BJ (cell line): ENCODE data around the gene ATP5PB. TPM values are rescaled to one million over a fixed set of nuclear protein-coding genes. Genes with fewer than 3 reads are reported as not detected.

Experiments
- CTCF ChIA-PET: fragments of 350-600 bp; formaldehyde crosslinking; extraction: SDS; loops from one replicate; lab custom pipeline; 2021; ENCODE audit warnings: antibody characterized with exemption, inconsistent platforms; lab: Yijun Ruan, JAX
- POLR2A ChIA-PET: fragments of 300-600 bp; sonication (Branson Sonifier 250); formaldehyde crosslinking; extraction: SDS; loops from one replicate; lab custom pipeline; 2021; ENCODE audit warnings: antibody characterized with exemption; lab: Charles Lee
- DNase-seq: peaks from one replicate; pipeline ENCODE4 v3.0.0-alpha.2; 2011; ENCODE audit warnings: low read depth
- H3K27me3 ChIP-seq: 2 replicates; pipeline ENCODE4 v1.6.0; 2011; ENCODE audit warnings: low read length; ENCODE audit not compliant: control insufficient read depth, insufficient read depth
- H3K36me3 ChIP-seq: 2 replicates; pipeline ENCODE4 v1.5.1; 2011; ENCODE audit warnings: low read length; ENCODE audit not compliant: control insufficient read depth, insufficient read depth
- H3K4me3 ChIP-seq: 2 replicates; pipeline ENCODE4 v1.5.1; 2011; ENCODE audit warnings: low read depth, mild to moderate bottlenecking, control low read depth, low read length
- CTCF ChIP-seq: IDR thresholded peaks from 2 replicates; pipeline ENCODE4 v1.5.1; 2011; ENCODE audit warnings: low read depth, mild to moderate bottlenecking, control low read depth, inconsistent platforms, low read length, moderate library complexity; ENCODE audit not compliant: insufficient read depth
- polyA plus RNA-seq: library from polyadenylated mRNA; depleted of rRNA; stranded (reverse); fragments of >200 nt; gene quantifications from 2 replicates; pipeline ENCODE4 v1.2.3, GENCODE V29; 2011

The ATP5PB gene
- polyA plus RNA-seq, 1 experiment: 224 TPM

GRCh38 chr1:111503585-111504060 lies 54.4 kb downstream of the ATP5PB start, which contains the start of the genes ADORA3 and TMIGD3:
Gene ADORA3 (minus strand): TSS chr1:111503633. CDS start chr1:111503354, 279 bp downstream.
Gene TMIGD3 (minus strand): TSS chr1:111503633. CDS start chr1:111503354, 279 bp downstream.
- no peaks in the 10 kb centered on the region for H3K36me3 ChIP-seq
- DNase-seq: no peak
- no peak within 1 kb of the TSS for H3K4me3 ChIP-seq
- ChIA-PET CTCF (interaction anchor here (0.6 kb wide), 1 partner anchor 9 kb away, joined by 3 read pairs; no protein-coding TSS in a partner anchor), POLR2A (no interaction called here)
- no peak for TF ChIP-seq CTCF
- no peaks in the 10 kb centered on the region; the same call in none of the 2 replicates for H3K27me3 ChIP-seq

- DNase-seq: no peak
- Histone ChIP-seq H3K4me3 (no peak overlapping the region), H3K36me3 (no peaks in the 10 kb centered on the region), H3K27me3 (no peaks in the 10 kb centered on the region; the same call in none of the 2 replicates)
- no peak for TF ChIP-seq CTCF
- ChIA-PET CTCF (no interaction called here), POLR2A (no interaction called here)
Observed at GRCh38 chr1:111504097-111504496, 54.8 kb downstream of the ATP5PB start.

GRCh38 chr1:111505641-111506119 lies 56.4 kb downstream of the ATP5PB start:
- ChIA-PET POLR2A (no interaction called here), CTCF (interaction anchor here (1.3 to 1.6 kb wide), 2 partner anchors 9 to 242 kb away, joined by 4 read pairs; no protein-coding TSS in a partner anchor)
- no peak for DNase-seq
- Histone ChIP-seq H3K4me3 (no peak overlapping the region), H3K27me3 (no peaks in the 10 kb centered on the region; the same call in 1 of the 2 replicates), H3K36me3 (no peaks in the 10 kb centered on the region)
- TF ChIP-seq CTCF: no peak

GRCh38 chr1:111506561-111506960 lies 57.3 kb downstream of the ATP5PB start:
- no peak overlapping the region for H3K4me3 ChIP-seq
- DNase-seq: no peak
- H3K27me3 ChIP-seq: no peaks in the 10 kb centered on the region; the same call in 1 of the 2 replicates
- ChIA-PET POLR2A (interaction anchor here (1.7 kb wide), 1 partner anchor 233 kb away, joined by 5 read pairs; the partner anchor contains the start of gene INKA2), CTCF (interaction anchor here (0.5 to 3.1 kb wide), 11 partner anchors 9 to 262 kb away, joined by 3 to 36 read pairs (median 14); partner anchors contain the start of genes DDX20 and INKA2)
- H3K36me3 ChIP-seq: no peaks in the 10 kb centered on the region
- no peak for TF ChIP-seq CTCF

GRCh38 chr1:111507411-111508201 lies 58.3 kb downstream of the ATP5PB start:
- Histone ChIP-seq H3K4me3 (no peak overlapping the region), H3K36me3 (no peaks in the 10 kb centered on the region), H3K27me3 (no peaks in the 10 kb centered on the region; the same call in 1 of the 2 replicates)
- CTCF ChIA-PET: interaction anchor here (0.6 to 3.1 kb wide), 55 partner anchors 10 to 266 kb away, joined by 3 to 38 read pairs (median 6); partner anchors contain the start of genes DDX20, INKA2 and RAP1A
- POLR2A ChIA-PET: interaction anchor here (0.5 to 1.7 kb wide), 2 partner anchors 231 to 256 kb away, joined by 3 to 5 read pairs; partner anchors contain the start of gene INKA2
- TF ChIP-seq CTCF: peak; percentile 33
- DNase-seq: no peak
